H9 (cell line): ENCODE measurements around the gene CFAP91. TPM values are rescaled to one million over a fixed set of nuclear protein-coding genes. Genes with fewer than 3 reads are reported as not detected.

Source experiments
- DNase-seq: peaks from one replicate; pipeline ENCODE4 v3.0.0-alpha.2; 2017
- H2AFZ ChIP-seq: one replicate; pipeline ENCODE4 v1.6.1; 2013; ENCODE audit warnings: mild to moderate bottlenecking, low read length, control low read depth, moderate library complexity
- H2AK5ac ChIP-seq: 2 replicates; pipeline ENCODE4 v1.6.1; 2013; ENCODE audit warnings: low read length, control low read depth, mixed read lengths; ENCODE audit not compliant: insufficient read length
- H2BK120ac ChIP-seq: one replicate; pipeline ENCODE4 v1.6.1; 2013; ENCODE audit warnings: low read depth, mild to moderate bottlenecking, low read length, control low read depth, inconsistent platforms; ENCODE audit not compliant: poor library complexity, severe bottlenecking
- H2BK12ac ChIP-seq: 2 replicates; pipeline ENCODE4 v1.6.1; 2013; ENCODE audit warnings: low read length, control low read depth, mixed read lengths, low read depth; ENCODE audit not compliant: insufficient read length
- H2BK15ac ChIP-seq: 2 replicates; pipeline ENCODE4 v1.6.1; 2013; ENCODE audit warnings: low read depth, low read length, control low read depth
- H2BK20ac ChIP-seq: one replicate; pipeline ENCODE4 v1.6.1; 2013; ENCODE audit warnings: low read depth, mild to moderate bottlenecking, low read length, control low read depth, inconsistent platforms; ENCODE audit not compliant: poor library complexity, severe bottlenecking
- H2BK5ac ChIP-seq: 2 replicates; pipeline ENCODE4 v1.6.1; 2013; ENCODE audit warnings: low read length, control low read depth, mixed read lengths; ENCODE audit not compliant: insufficient read length
- H3K14ac ChIP-seq: 2 replicates; pipeline ENCODE4 v1.6.1; 2013; ENCODE audit warnings: low read length, control low read depth; ENCODE audit not compliant: insufficient read depth
- H3K18ac ChIP-seq: 2 replicates; pipeline ENCODE4 v1.6.1; 2013; ENCODE audit warnings: low read depth, mild to moderate bottlenecking, mixed read lengths, low read length, control low read depth; ENCODE audit not compliant: insufficient read length
- H3K23ac ChIP-seq: 2 replicates; pipeline ENCODE4 v1.6.1; 2013; ENCODE audit warnings: low read length, control low read depth, mixed read lengths, low read depth; ENCODE audit not compliant: insufficient read length
- H3K23me2 ChIP-seq: 2 replicates; pipeline ENCODE4 v1.6.1; 2013; ENCODE audit warnings: low read depth, mild to moderate bottlenecking, mixed read lengths, low read length, control low read depth; ENCODE audit not compliant: insufficient read length, poor library complexity, severe bottlenecking
- H3K27ac ChIP-seq: 2 replicates; pipeline ENCODE4 v1.5.1; 2013; ENCODE audit warnings: low read length, control low read depth, mixed read lengths, low read depth; ENCODE audit not compliant: insufficient read length
- H3K27me3 ChIP-seq: 2 replicates; pipeline ENCODE4 v1.6.1; 2013; ENCODE audit warnings: low read length, control low read depth, inconsistent platforms; ENCODE audit not compliant: insufficient read depth
- H3K4ac ChIP-seq: 2 replicates; pipeline ENCODE4 v1.6.1; 2013; ENCODE audit warnings: low read depth, mild to moderate bottlenecking, control low read depth, inconsistent platforms, low read length, moderate library complexity
- H3K4me1 ChIP-seq: 2 replicates; pipeline ENCODE4 v1.6.1; 2013; ENCODE audit warnings: low read length, control low read depth, inconsistent platforms; ENCODE audit not compliant: insufficient read depth
- H3K4me2 ChIP-seq: 2 replicates; pipeline ENCODE4 v1.6.1; 2013; ENCODE audit warnings: low read length, control low read depth, mixed read lengths; ENCODE audit not compliant: insufficient read length, insufficient read depth
- H3K56ac ChIP-seq: 2 replicates; pipeline ENCODE4 v1.6.1; 2013; ENCODE audit warnings: low read depth, mild to moderate bottlenecking, mixed read lengths, low read length, control low read depth; ENCODE audit not compliant: insufficient read length
- H3K79me1 ChIP-seq: 2 replicates; pipeline ENCODE4 v1.6.1; 2013; ENCODE audit warnings: low read depth, mild to moderate bottlenecking, moderate library complexity, low read length, control low read depth, inconsistent platforms; ENCODE audit not compliant: insufficient read depth, poor library complexity, severe bottlenecking
- H3K79me2 ChIP-seq: 2 replicates; pipeline ENCODE4 v1.6.1; 2013; ENCODE audit warnings: low read length, control low read depth, inconsistent platforms; ENCODE audit not compliant: insufficient read depth
- H3K9ac ChIP-seq: 2 replicates; pipeline ENCODE4 v1.6.1; 2013; ENCODE audit warnings: low read length, control low read depth, mixed read lengths; ENCODE audit not compliant: insufficient read length; ENCODE audit errors: extremely low read depth
- H3K9me3 ChIP-seq: one replicate; pipeline ENCODE4 v1.6.1; 2013; ENCODE audit warnings: low read depth, low read length, inconsistent platforms; ENCODE audit not compliant: control insufficient read depth
- H3T11ph ChIP-seq: one replicate; pipeline ENCODE4 v1.6.1; 2013; ENCODE audit warnings: mild to moderate bottlenecking, low read length, control low read depth, inconsistent platforms
- H4K20me1 ChIP-seq: one replicate; pipeline ENCODE4 v1.6.1; 2013; ENCODE audit not compliant: control insufficient read depth, insufficient read length, insufficient read depth
- H4K5ac ChIP-seq: 2 replicates; pipeline ENCODE4 v1.6.1; 2013; ENCODE audit warnings: low read depth, mild to moderate bottlenecking, mixed read lengths, low read length, control low read depth; ENCODE audit not compliant: insufficient read length
- H4K8ac ChIP-seq: replicated peaks from 2 replicates; pipeline ENCODE4 v1.6.1; 2013; ENCODE audit warnings: low read length, control low read depth, mixed read lengths, low read depth; ENCODE audit not compliant: insufficient read length
- H4K91ac ChIP-seq: 2 replicates; pipeline ENCODE4 v1.6.1; 2013; ENCODE audit warnings: low read depth, mild to moderate bottlenecking, moderate library complexity, mixed read lengths, low read length, control low read depth; ENCODE audit not compliant: insufficient read length
- H3K27ac Mint-ChIP-seq, 3 experiments: 2 replicates in 2 of 3; 3 replicates in 1 of 3; pipeline ENCODE4 v1.8.0; 2020 to 2021; ENCODE audit warnings: mixed read lengths in 3 of 3, mild to moderate bottlenecking in 1 of 3, moderate library complexity in 1 of 3
- H3K27me3 Mint-ChIP-seq: 2 replicates; pipeline ENCODE4 v1.8.0; 2021; ENCODE audit warnings: low read depth, mild to moderate bottlenecking, moderate library complexity, mixed read lengths
- H3K36me3 Mint-ChIP-seq, 3 experiments: 2 replicates in 2 of 3; 3 replicates in 1 of 3; pipeline ENCODE4 v1.8.0; 2020 to 2021; ENCODE audit warnings: low read depth in 3 of 3, mixed read lengths in 3 of 3; ENCODE audit not compliant: insufficient read depth in 1 of 3
- H3K4me1 Mint-ChIP-seq, 2 experiments: 2 replicates each; pipeline ENCODE4 v1.8.0; 2020; ENCODE audit warnings: mixed read lengths in 2 of 2
- H3K4me3 Mint-ChIP-seq, 2 experiments: 2 replicates in 1 of 2; 3 replicates in 1 of 2; pipeline ENCODE4 v1.8.0; 2020 to 2021; ENCODE audit warnings: mild to moderate bottlenecking in 2 of 2, mixed read lengths in 2 of 2, moderate library complexity in 1 of 2
- H3K9me3 Mint-ChIP-seq, 2 experiments: 2 replicates in 1 of 2; 3 replicates in 1 of 2; pipeline ENCODE4 v1.8.0; 2020; ENCODE audit warnings: mild to moderate bottlenecking in 2 of 2, mixed read lengths in 2 of 2, moderate library complexity in 1 of 2
- CTCF ChIP-seq: fragments of 200-600 bp; sonication (generic); conservative IDR thresholded peaks from 3 replicates; pipeline ENCODE4 v1.8.0; 2021; ENCODE audit warnings: antibody characterized with exemption, mild to moderate bottlenecking
- WGBS: extraction: QIAGEN DNeasy Blood & Tissue Kit; methylation state at CpG from one replicate; pipeline ENCODE4 v1.1.7; 2013; ENCODE audit warnings: missing lambda C conversion rate, low lambda C conversion rate, mixed read lengths; ENCODE audit not compliant: insufficient read length; ENCODE audit errors: extremely low coverage; 5-methylcytosine and 5-hydroxymethylcytosine counted together
- total RNA-seq: library from RNA; stranded (reverse); gene quantifications from 2 replicates; pipeline ENCODE4 v1.2.1, GENCODE V29; 2021

Gene CFAP91
- total RNA-seq, 1 experiment from 2014 or later, result 2.3 TPM

GRCh38 chr3:119669906-119670570 is 32.8 kb upstream of the CFAP91 start:
- Mint-ChIP-seq H3K4me3 (no peak overlapping the region), H3K27me3 (no peaks in the 10 kb centered on the region), H3K36me3 (peaks cover 11 to 48% (median 48%) of the 10 kb centered on the region in 3 experiments; a peak in 6 of 7 replicates), H3K9me3 (no peaks in the 10 kb centered on the region), H3K4me1 (peaks cover 0 to 9% of the 10 kb centered on the region in 2 experiments; a peak in 1 of 4 replicates), H3K27ac (no peak overlapping the region; a peak in 1 of 7 replicates)
- Histone ChIP-seq H2BK5ac (no peak overlapping the region), H3K27me3 (no peaks in the 10 kb centered on the region), H2BK120ac (no peak overlapping the region), H3K79me1 (no peaks in the 10 kb centered on the region), H3K4me2 (no peak overlapping the region), H3K14ac (no peak overlapping the region), H3K79me2 (no peaks in the 10 kb centered on the region), H3K4me1 (no peaks in the 10 kb centered on the region), H3K4ac (no peak overlapping the region), H3K9me3 (no peaks in the 10 kb centered on the region), H3K23ac (no peak overlapping the region), H3K18ac (no peak overlapping the region), H2BK20ac (no peak overlapping the region), H3K27ac (no peak overlapping the region), H2BK15ac (no peak overlapping the region), H3T11ph (no peak overlapping the region), H2AFZ (no peak overlapping the region), H4K5ac (no peak overlapping the region), H2AK5ac (no peak overlapping the region), H4K91ac (no peak overlapping the region), H4K20me1 (no peaks in the 10 kb centered on the region), H3K9ac (no peak overlapping the region), H2BK12ac (no peak overlapping the region), H3K23me2 (no peaks in the 10 kb centered on the region), H3K56ac (no peak overlapping the region), H4K8ac (no peak overlapping the region)
- WGBS, result no CpG with 5 or more reads among the region's 5 CpGs
- no peak for DNase-seq
- no peak for TF ChIP-seq CTCF
